ENCODE data around the gene SUPT3H. TPM values are rescaled to one million over a fixed set of nuclear protein-coding genes. Genes with fewer than 3 reads are reported as not detected.

SUPT3H gene
- total and polyA plus RNA-seq, 4 donors = 0.85 to 4.8 (median 2.4) TPM

- H3K36me3 ChIP-seq (ENCODE audit: control insufficient read depth in 4 of 4, insufficient read depth in 3 of 4, low read depth in 1 of 4, low read length in 3 of 4) = no peaks in the 10 kb centered on the region
- DNase-seq (ENCODE audit: low spot score) = no peak
- H3K4me3 ChIP-seq (ENCODE audit: low read depth in 1 of 3, low read length in 3 of 3) = no peak overlapping the region
- H3K9ac ChIP-seq (ENCODE audit: low read depth in 1 of 2, low read length in 2 of 2) = no peak overlapping the region
- no peaks in the 10 kb centered on the region for H3K9me3 ChIP-seq (ENCODE audit: control insufficient read depth in 4 of 4, low read length in 3 of 4)
- H3K4me1 ChIP-seq (ENCODE audit: control insufficient read depth in 4 of 4, insufficient read depth in 4 of 4, low read length in 3 of 4) = no peaks in the 10 kb centered on the region
- TF ChIP-seq CTCF (IDR thresholded peaks at IDR 0.05; ENCODE audit: low read depth, low read length, missing input control) (no peak), GABPA (IDR thresholded peaks at IDR 0.05 in 1 of 2, conservative IDR thresholded peaks at IDR 0.05 in 1 of 2) (no peak), JUND (IDR thresholded peaks at IDR 0.05) (no peak), MAX (IDR thresholded peaks at IDR 0.05) (no peak), ATF3 (IDR thresholded peaks at IDR 0.05) (no peak), FOXA1 (IDR thresholded peaks at IDR 0.05) (no peak), HNF4G (IDR thresholded peaks at IDR 0.05) (no peak), REST (IDR thresholded peaks at IDR 0.05) (no peak), RAD21 (IDR thresholded peaks at IDR 0.05) (no peak), HNF4A (conservative IDR thresholded peaks at IDR 0.05) (no peak), ZBTB33 (IDR thresholded peaks at IDR 0.05) (no peak), FOXA2 (IDR thresholded peaks at IDR 0.05) (no peak), SP1 (IDR thresholded peaks at IDR 0.05) (no peak), EGR1 (IDR thresholded peaks at IDR 0.05; ENCODE audit: low read depth in 2 of 2) (no peak), TAF1 (conservative IDR thresholded peaks at IDR 0.05) (no peak), YY1 (IDR thresholded peaks at IDR 0.05) (no peak), NR2F2 (IDR thresholded peaks at IDR 0.05) (no peak), RXRA (IDR thresholded peaks at IDR 0.05) (no peak)
- H3K27me3 ChIP-seq (ENCODE audit: control insufficient read depth in 4 of 4, insufficient read depth in 4 of 4, low read length in 3 of 4) = no peaks in the 10 kb centered on the region
- H3K27ac ChIP-seq (ENCODE audit: low read depth in 1 of 2, low read length in 2 of 2) = no peak overlapping the region
These were observed 13.3 kb downstream of the SUPT3H start for GRCh38 chr6:45364466-45364865.
